Fibroblast of peridontal ligament (primary cell): Measurements from ENCODE around the gene RSRC1.
"Not testable (repeated sequence)": the region's sequence is repeated elsewhere in the genome, so short reads cannot be mapped to it uniquely, and the experiment has no call there.

Experiments used
- DNase-seq: peaks from one replicate; pipeline ENCODE4 v3.0.0-alpha.2; 2010; ENCODE audit errors: extremely low read depth

The RSRC1 gene

GRCh38 chr3:158329696-158330441 lies 220.0 kb downstream of the RSRC1 start:
- DNase-seq, result not testable (repeated sequence)

GRCh38 chr3:158330870-158331269 lies 221.0 kb downstream of the RSRC1 start:
- no peak for DNase-seq

- no peak for DNase-seq
Measured at GRCh38 chr3:158333736-158334135, 223.8 kb downstream of the RSRC1 start.

GRCh38 chr3:158337110-158337509 lies 227.2 kb downstream of the RSRC1 start:
- DNase-seq, result no peak

GRCh38 chr3:158339638-158340037 lies 229.7 kb downstream of the RSRC1 start:
- DNase-seq, result no peak

GRCh38 chr3:158340951-158341350 lies 231.1 kb downstream of the RSRC1 start:
- DNase-seq, result not testable (repeated sequence)

GRCh38 chr3:158347966-158348365 lies 238.1 kb downstream of the RSRC1 start:
- DNase-seq, result peak; percentile 61

- no peak for DNase-seq
Measured at GRCh38 chr3:158350971-158351370, 241.1 kb downstream of the RSRC1 start.

- DNase-seq, result peak; percentile 8
Measured at GRCh38 chr3:158352551-158352950, 242.7 kb downstream of the RSRC1 start.

- DNase-seq, result no peak
Measured at GRCh38 chr3:158354713-158355112, 244.8 kb downstream of the RSRC1 start.

- no peak for DNase-seq
Measured at GRCh38 chr3:158355623-158356588, 246.0 kb downstream of the RSRC1 start.

- no peak for DNase-seq
Measured at GRCh38 chr3:158359339-158359738, 249.4 kb downstream of the RSRC1 start.

GRCh38 chr3:158360756-158361448 lies 251.0 kb downstream of the RSRC1 start:
- no peak for DNase-seq

- DNase-seq, result no peak
Measured at GRCh38 chr3:158368271-158368670, 258.4 kb downstream of the RSRC1 start.

- no peak for DNase-seq
Measured at GRCh38 chr3:158369279-158369678, 259.4 kb downstream of the RSRC1 start.

- DNase-seq, result no peak
Measured at GRCh38 chr3:158379517-158379916, 269.6 kb downstream of the RSRC1 start.

- peak; percentile 32 for DNase-seq
Measured at GRCh38 chr3:158381262-158381868, 271.5 kb downstream of the RSRC1 start.

GRCh38 chr3:158382479-158382878 lies 272.6 kb downstream of the RSRC1 start:
- no peak for DNase-seq

GRCh38 chr3:158384019-158384418 lies 274.1 kb downstream of the RSRC1 start:
- no peak for DNase-seq

GRCh38 chr3:158395421-158395820 lies 285.5 kb downstream of the RSRC1 start:
- peak; percentile 4 for DNase-seq

- DNase-seq, result no peak
Measured at GRCh38 chr3:158402590-158402989, 292.7 kb downstream of the RSRC1 start.

GRCh38 chr3:158403013-158403412 lies 293.1 kb downstream of the RSRC1 start:
- no peak for DNase-seq
